ENCODE results near the gene AMFR. TPM values are rescaled to one million over a fixed set of nuclear protein-coding genes. Genes with fewer than 3 reads are reported as not detected.

AMFR gene
- total RNA-seq, 4 donors from 2014 or later: 110 to 130 (median 126) TPM

DNA sequence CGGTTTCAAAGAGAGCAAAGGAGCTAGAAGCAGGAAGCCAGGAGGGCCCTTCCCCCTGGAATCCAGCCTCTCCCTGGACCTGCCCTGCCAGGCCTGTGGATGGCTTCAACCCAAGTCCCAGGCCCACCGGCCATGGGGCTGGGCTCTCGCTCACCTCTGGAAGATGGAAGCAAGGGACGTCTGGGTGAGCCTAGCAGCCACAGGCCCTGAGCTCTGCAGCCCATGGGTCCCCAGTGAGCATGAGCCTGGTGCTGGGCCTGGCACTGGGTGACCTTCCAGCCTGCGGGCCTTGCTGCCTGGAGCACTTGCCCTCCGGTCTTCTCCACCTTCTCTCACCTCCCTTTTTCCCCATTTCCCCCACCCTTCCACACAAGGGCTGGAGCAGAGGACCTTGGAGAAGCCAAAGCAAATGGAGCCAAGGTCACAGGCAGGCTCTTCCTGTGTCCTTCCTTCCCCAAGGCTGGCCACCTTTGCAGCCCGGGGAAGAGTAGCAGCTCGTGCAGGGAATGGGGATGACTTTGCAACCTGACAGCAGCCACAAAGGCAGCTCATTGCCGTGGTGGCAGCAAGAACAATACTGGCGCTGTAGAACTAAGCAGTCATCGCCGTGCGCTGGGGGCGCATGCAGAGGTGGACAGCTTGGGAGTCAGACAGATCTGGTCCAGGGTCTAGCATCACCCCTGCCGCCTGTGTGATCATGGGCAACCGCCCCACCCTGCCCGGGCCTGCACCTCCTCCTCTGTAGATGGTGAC is 86.6 kb downstream of the AMFR start:
- no peak for TF ChIP-seq POLR2AphosphoS5 (IDR thresholded peaks at IDR 0.05)
- TF ChIP-seq POLR2A (IDR thresholded peaks at IDR 0.05): no peak
- no peak for TF ChIP-seq EP300 (IDR thresholded peaks at IDR 0.05)
- TF ChIP-seq CTCF (IDR thresholded peaks at IDR 0.05): no peak
- peaks cover 41% of the 10 kb centered on the region for H3K4me1 ChIP-seq
- no peak for DNase-seq (ENCODE audit: low spot score in 2 of 2)
- 89% methylated on average over 9 of the region's 17 CpGs for WGBS
- H3K27ac ChIP-seq: no peak overlapping the region
- H3K9me3 ChIP-seq: no peaks in the 10 kb centered on the region
- peaks cover 3% of the 10 kb centered on the region for H3K36me3 ChIP-seq
- no peak overlapping the region for H3K4me3 ChIP-seq
- H3K27me3 ChIP-seq: no peaks in the 10 kb centered on the region

GRCh38 chr16:56337858-56338325 is 87.5 kb downstream of the AMFR start:
- no peak for TF ChIP-seq CTCF (IDR thresholded peaks at IDR 0.05)
- Histone ChIP-seq H3K4me3 (no peak overlapping the region), H3K4me1 (peaks cover 47% of the 10 kb centered on the region), H3K9me3 (no peaks in the 10 kb centered on the region), H3K27me3 (no peaks in the 10 kb centered on the region), H3K27ac (no peak overlapping the region), H3K36me3 (peaks cover 3% of the 10 kb centered on the region)
- DNase-seq (ENCODE audit: low spot score in 2 of 2): no peak
- 88% methylated on average over 7 of the region's 11 CpGs for WGBS

GRCh38 chr16:56337131-56337857 is 88.1 kb downstream of the AMFR start:
- 64% methylated on average over 5 of the region's 11 CpGs for WGBS

DNA sequence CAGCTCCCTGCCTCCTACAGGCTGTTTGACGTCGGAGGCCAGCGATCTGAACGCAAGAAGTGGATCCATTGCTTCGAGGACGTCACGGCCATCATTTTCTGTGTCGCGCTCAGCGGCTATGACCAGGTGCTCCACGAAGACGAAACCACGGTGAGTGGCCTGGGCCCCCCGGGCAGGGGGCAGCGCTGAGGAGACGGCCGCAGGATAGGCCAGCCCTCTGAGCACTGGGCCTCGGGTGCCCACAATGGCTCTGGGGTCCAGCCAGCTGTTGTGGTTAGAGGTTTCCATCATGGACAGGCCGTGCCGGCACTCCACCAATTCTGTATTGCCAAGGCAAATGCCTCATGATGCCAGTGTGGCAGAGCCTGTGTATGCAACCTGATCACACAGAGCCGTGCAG is 88.6 kb downstream of the AMFR start:
- Histone ChIP-seq H3K4me1 (peaks cover 49% of the 10 kb centered on the region), H3K9me3 (no peaks in the 10 kb centered on the region), H3K27me3 (no peaks in the 10 kb centered on the region), H3K4me3 (no peak overlapping the region), H3K36me3 (peaks cover 3% of the 10 kb centered on the region), H3K27ac (no peak overlapping the region)
- no peak for DNase-seq (ENCODE audit: low spot score in 2 of 2)
- 88% methylated on average over 13 of the region's 21 CpGs for WGBS
- no peak for TF ChIP-seq POLR2A (IDR thresholded peaks at IDR 0.05)
- no peak for TF ChIP-seq CTCF (IDR thresholded peaks at IDR 0.05)
- no peak for TF ChIP-seq POLR2AphosphoS5 (IDR thresholded peaks at IDR 0.05)
- TF ChIP-seq EP300 (IDR thresholded peaks at IDR 0.05): no peak

More at GRCh38 chr16:56337131-56337857, 88.1 kb downstream of the AMFR start:
- Histone ChIP-seq H3K4me3 (no peak overlapping the region), H3K27ac (no peak overlapping the region), H3K27me3 (no peaks in the 10 kb centered on the region), H3K9me3 (no peaks in the 10 kb centered on the region), H3K36me3 (peaks cover 3% of the 10 kb centered on the region), H3K4me1 (peaks cover 51% of the 10 kb centered on the region)
- TF ChIP-seq POLR2A (IDR thresholded peaks at IDR 0.05) (no peak), POLR2AphosphoS5 (IDR thresholded peaks at IDR 0.05) (no peak), EP300 (IDR thresholded peaks at IDR 0.05) (no peak), CTCF (IDR thresholded peaks at IDR 0.05) (no peak)
- no peak for DNase-seq (ENCODE audit: low spot score in 2 of 2)

DNA sequence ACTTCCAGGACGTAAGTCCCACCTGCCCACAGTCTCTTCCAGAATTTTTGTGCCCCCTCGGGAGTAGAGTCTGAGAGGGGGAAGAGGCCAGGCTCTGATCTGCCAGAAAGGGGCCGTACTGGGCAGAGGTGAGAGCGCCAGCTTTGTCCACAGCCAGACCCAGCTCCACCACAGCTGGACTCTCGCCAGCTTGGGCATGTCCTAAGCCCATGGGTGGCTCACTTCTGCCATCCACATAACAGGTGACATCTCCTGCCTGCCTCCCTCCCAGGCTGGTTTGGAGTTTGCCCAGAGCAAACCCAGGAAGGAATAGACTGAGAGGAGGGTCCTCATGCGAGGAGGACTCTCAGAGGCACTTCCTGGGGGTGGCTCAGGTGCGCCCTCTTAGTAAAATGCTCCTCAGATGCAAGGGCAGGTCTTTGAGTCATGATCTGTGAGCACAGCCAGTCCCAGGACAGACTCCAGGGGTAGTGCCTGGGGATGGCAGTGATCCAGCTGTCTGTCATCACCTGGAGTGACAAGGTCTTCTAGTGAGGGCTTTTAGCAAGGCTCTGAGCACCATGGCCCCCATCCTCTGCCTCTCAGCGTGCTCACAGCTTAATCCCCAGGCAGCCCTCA is 89.2 kb downstream of the AMFR start:
- Histone ChIP-seq H3K9me3 (no peaks in the 10 kb centered on the region), H3K4me1 (peaks cover 44% of the 10 kb centered on the region), H3K36me3 (peaks cover 3% of the 10 kb centered on the region), H3K27me3 (no peaks in the 10 kb centered on the region), H3K27ac (no peak overlapping the region), H3K4me3 (no peak overlapping the region)
- DNase-seq (ENCODE audit: low spot score in 2 of 2): no peak
- TF ChIP-seq EP300 (IDR thresholded peaks at IDR 0.05) (no peak), POLR2AphosphoS5 (IDR thresholded peaks at IDR 0.05) (no peak), CTCF (IDR thresholded peaks at IDR 0.05) (no peak), POLR2A (IDR thresholded peaks at IDR 0.05) (no peak)
- 73% methylated on average over 6 of the region's 8 CpGs for WGBS

Data from suprapubic skin (tissue), 4 donors.